ENCODE results near the gene C9orf50.
"Not testable (repeated sequence)": the region's sequence is repeated elsewhere in the genome, so short reads cannot be mapped to it uniquely, and the experiment has no call there.

C9orf50 gene

GRCh38 chr9:129594632-129595031 lies 26.3 kb downstream of the C9orf50 start:
- no peak for TF ChIP-seq CTCF (IDR thresholded peaks at IDR 0.05)
- no peak for TF ChIP-seq ZFX (IDR thresholded peaks at IDR 0.05; ENCODE audit: borderline replicate concordance)

GRCh38 chr9:129592790-129593189 lies 28.1 kb downstream of the C9orf50 start:
- not testable (repeated sequence) for H3K27ac ChIP-seq

More at GRCh38 chr9:129594632-129595031, 26.3 kb downstream of the C9orf50 start:
- no peak overlapping the region for H3K27ac ChIP-seq

- TF ChIP-seq CTCF (IDR thresholded peaks at IDR 0.05) (no peak), ZFX (IDR thresholded peaks at IDR 0.05; ENCODE audit: borderline replicate concordance) (no peak)
Measured at GRCh38 chr9:129591916-129592315, 29.0 kb downstream of the C9orf50 start.

GRCh38 chr9:129590466-129590865 lies 30.4 kb downstream of the C9orf50 start:
- no peak overlapping the region for H3K27ac ChIP-seq
- TF ChIP-seq CTCF (IDR thresholded peaks at IDR 0.05), result no peak
- no peak for TF ChIP-seq ZFX (IDR thresholded peaks at IDR 0.05; ENCODE audit: borderline replicate concordance)

More at GRCh38 chr9:129591916-129592315, 29.0 kb downstream of the C9orf50 start:
- no peak overlapping the region for H3K27ac ChIP-seq

- TF ChIP-seq CTCF (IDR thresholded peaks at IDR 0.05) (no peak), ZFX (IDR thresholded peaks at IDR 0.05; ENCODE audit: borderline replicate concordance) (no peak)
- peak overlapping the region; percentile 86 for H3K27ac ChIP-seq
Measured at GRCh38 chr9:129587487-129588262, 33.2 kb downstream of the C9orf50 start.

- TF ChIP-seq CTCF (IDR thresholded peaks at IDR 0.05) (no peak), ZFX (IDR thresholded peaks at IDR 0.05; ENCODE audit: borderline replicate concordance) (no peak)
- peak overlapping the region; percentile 86 for H3K27ac ChIP-seq
Measured at GRCh38 chr9:129586685-129587084, 34.2 kb downstream of the C9orf50 start.

GRCh38 chr9:129586245-129586644 lies 34.7 kb downstream of the C9orf50 start:
- peak overlapping the region; percentile 86 for H3K27ac ChIP-seq
- TF ChIP-seq ZFX (IDR thresholded peaks at IDR 0.05; ENCODE audit: borderline replicate concordance) (no peak), CTCF (IDR thresholded peaks at IDR 0.05) (no peak)

Measured in 22Rv1 (cell line).